Testis (tissue), 2 donors: ENCODE results near the gene MYG1.
A peak's percentile ranks its signal among the peaks of the same experiment; 100 is the strongest.

Source experiments
- CTCF ChIP-seq, 3 experiments: fragments of 450-650 bp in 2 of 3; fragments of 200-600 bp in 1 of 3; sonication (generic) in 1 of 3; IDR thresholded peaks; one replicate each; pipeline ENCODE4 v1.5.1; 2016 to 2019; ENCODE audit warnings: antibody characterized with exemption in 3 of 3, mild to moderate bottlenecking in 2 of 3, moderate library complexity in 1 of 3
- POLR2A ChIP-seq: fragments of 450-650 bp; IDR thresholded peaks from one replicate; pipeline ENCODE4 v1.6.1; 2017; ENCODE audit warnings: antibody characterized with exemption, mild to moderate bottlenecking, moderate library complexity

- TF ChIP-seq CTCF (IDR thresholded peaks at IDR 0.05) (peak; percentile 89 to 95 (median 94)), POLR2A (no peak)
Observed at GRCh38 chr12:53352331-53353256, 53.1 kb downstream of the MYG1 start.
